ENCODE data around the gene WDFY3. TPM values are rescaled to one million over a fixed set of nuclear protein-coding genes. Genes with fewer than 3 reads are reported as not detected.

The WDFY3 gene
- total and polyA plus RNA-seq, 2 of the 4 experiments (the other 2 are of a cell fraction) = 12.5 to 58.1 TPM

DNA sequence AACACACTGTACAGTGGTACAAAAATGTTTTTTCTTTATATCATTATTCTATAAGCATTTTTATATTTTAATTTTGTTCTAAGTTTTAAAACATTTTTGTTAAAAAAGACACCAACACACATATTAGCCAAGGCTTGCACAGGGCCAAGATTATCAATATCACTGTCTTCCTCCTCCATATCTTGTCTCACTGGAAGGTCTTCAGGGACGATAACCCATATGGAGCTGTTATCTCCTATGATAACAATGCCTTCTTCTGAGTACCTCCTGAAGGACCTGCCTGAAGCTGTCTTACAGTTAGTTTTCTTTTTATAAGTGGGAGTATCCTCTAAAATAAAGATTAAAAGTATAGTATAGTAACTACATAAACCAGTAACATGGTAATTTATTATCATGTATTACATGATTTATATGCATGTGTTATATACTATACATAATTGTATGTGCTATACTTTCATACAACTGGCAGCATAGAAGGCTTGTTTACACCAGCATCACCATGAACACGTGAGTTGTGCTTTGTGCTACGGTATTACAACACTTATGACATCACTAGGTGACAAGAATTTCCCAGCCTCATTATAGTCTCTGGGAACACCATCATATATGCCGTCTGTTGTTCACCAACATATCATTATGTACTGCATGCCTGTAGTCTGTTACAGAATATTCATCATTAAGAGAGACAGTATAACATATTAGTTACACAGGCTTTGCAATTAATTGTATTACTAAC lies 90.7 kb downstream of the WDFY3 start:
- Histone ChIP-seq H2BK20ac (ENCODE audit: low read depth, low read length) (no peak overlapping the region; the same call in 1 of the 2 replicates), H2BK5ac (ENCODE audit: low read depth, low read length, poor library complexity, severe bottlenecking) (no peak overlapping the region), H2AK5ac (ENCODE audit: low read depth, low read length) (no peak overlapping the region), H3K9me3 (ENCODE audit: control insufficient read depth, insufficient read depth, low read length) (no peaks in the 10 kb centered on the region), H3K4me3 (ENCODE audit: insufficient read depth, low read depth, low read length) (no peak overlapping the region), H3K27ac (ENCODE audit: insufficient read depth, low read length) (no peak overlapping the region), H3K23ac (ENCODE audit: low read depth, low read length) (no peak overlapping the region), H3K9me1 (ENCODE audit: insufficient read depth, low read length) (peaks cover 18% of the 10 kb centered on the region), H3K56ac (ENCODE audit: extremely low read depth, insufficient read depth, low read length) (no peak overlapping the region), H2AK9ac (replicated peaks; ENCODE audit: low read depth, low read length, poor library complexity) (no peak overlapping the region), H4K8ac (ENCODE audit: low read depth in 2 of 2, low read length in 2 of 2) (no peak overlapping the region), H4K5ac (ENCODE audit: low read depth, low read length) (no peak overlapping the region), H2BK15ac (ENCODE audit: low read depth, low read length) (no peak overlapping the region), H3K79me1 (ENCODE audit: low read depth in 1 of 2, low read length in 2 of 2) (peaks cover 23 to 48% of the 10 kb centered on the region in 2 experiments), H3K4me1 (ENCODE audit: control insufficient read depth, insufficient read depth, low read length) (peaks cover 4% of the 10 kb centered on the region; the same call in 1 of the 2 replicates), H2AFZ (replicated peaks; ENCODE audit: low read length, poor library complexity) (no peak overlapping the region), H2BK120ac (ENCODE audit: low read depth, low read length) (no peak overlapping the region), H3K9ac (ENCODE audit: low read depth, low read length) (no peak overlapping the region), H3K27me3 (ENCODE audit: control insufficient read depth, insufficient read depth, low read length) (no peaks in the 10 kb centered on the region), H3K18ac (ENCODE audit: low read depth, low read length) (no peak overlapping the region), H4K20me1 (ENCODE audit: insufficient read depth, low read length) (no peaks in the 10 kb centered on the region), H3K4ac (ENCODE audit: low read depth, low read length) (no peak overlapping the region), H3K36me3 (ENCODE audit: control insufficient read depth, insufficient read depth, low read length) (no peaks in the 10 kb centered on the region; the same call in 1 of the 2 replicates), H3K14ac (replicated peaks; ENCODE audit: low read depth, low read length) (peak overlapping the region; percentile 58; the same call in 1 of the 2 replicates), H4K91ac (ENCODE audit: insufficient read depth, low read depth, low read length) (no peak overlapping the region), H3K4me2 (ENCODE audit: low read depth, low read length) (no peak overlapping the region)
- ChIA-PET POLR2A (ENCODE audit: unreplicated experiment) (no interaction called here), CTCF (no interaction called here)
- WGBS, 2 experiments (ENCODE audit: extremely low coverage in 2 of 2, insufficient read length in 1 of 2) = no CpG with 5 or more reads among the region's 4 CpGs
- ATAC-seq (ENCODE audit: low read depth) (no peak), DNase-seq (peak; percentile 21)
- dilution Hi-C loops (cut with HindIII; ENCODE audit: low sequenced_read_pairs, unreplicated experiment) = no loop called here
- no peak for TF ChIP-seq RCOR1 (IDR thresholded peaks at IDR 0.05; ENCODE audit: insufficient replicate concordance, low read length)
- no peak for TF ChIP-seq SMC3 (IDR thresholded peaks at IDR 0.05; ENCODE audit: low read depth, low read length)
- TF ChIP-seq RAD21 (IDR thresholded peaks at IDR 0.05; ENCODE audit: low read length) = no peak
- TF ChIP-seq MAFK (IDR thresholded peaks at IDR 0.05; ENCODE audit: low read depth, low read length) = no peak
- no peak for TF ChIP-seq CTCF (conservative IDR thresholded peaks at IDR 0.05; ENCODE audit: low read depth, low read length)
- no peak for TF ChIP-seq FOS (IDR thresholded peaks at IDR 0.05; ENCODE audit: low read depth, low read length)
- TF ChIP-seq RFX5 (IDR thresholded peaks at IDR 0.05; ENCODE audit: low read depth, low read length) = no peak
- TF ChIP-seq NFE2L2 (IDR thresholded peaks at IDR 0.05; ENCODE audit: low read depth, low read length) = no peak
- TF ChIP-seq BHLHE40 (IDR thresholded peaks at IDR 0.05; ENCODE audit: low read depth, low read length) = no peak
- TF ChIP-seq, protein P1, sequence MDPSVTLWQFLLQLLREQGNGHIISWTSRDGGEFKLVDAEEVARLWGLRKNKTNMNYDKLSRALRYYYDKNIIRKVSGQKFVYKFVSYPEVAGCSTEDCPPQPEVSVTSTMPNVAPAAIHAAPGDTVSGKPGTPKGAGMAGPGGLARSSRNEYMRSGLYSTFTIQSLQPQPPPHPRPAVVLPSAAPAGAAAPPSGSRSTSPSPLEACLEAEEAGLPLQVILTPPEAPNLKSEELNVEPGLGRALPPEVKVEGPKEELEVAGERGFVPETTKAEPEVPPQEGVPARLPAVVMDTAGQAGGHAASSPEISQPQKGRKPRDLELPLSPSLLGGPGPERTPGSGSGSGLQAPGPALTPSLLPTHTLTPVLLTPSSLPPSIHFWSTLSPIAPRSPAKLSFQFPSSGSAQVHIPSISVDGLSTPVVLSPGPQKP (IDR thresholded peaks at IDR 0.05; ENCODE audit: borderline replicate concordance, low read depth, low read length) = no peak
- no peak for TF ChIP-seq CHD1 (IDR thresholded peaks at IDR 0.05; ENCODE audit: low read depth, low read length)
- no peak for TF ChIP-seq CEBPB (IDR thresholded peaks at IDR 0.05; ENCODE audit: low read depth, low read length)
- TF ChIP-seq MAZ (IDR thresholded peaks at IDR 0.05; ENCODE audit: borderline replicate concordance, low read depth, low read length) = no peak
- BruUV-seq (replicated peaks) = no TSS peak
- intact Hi-C loops (cut with micrococcal nuclease) = loop anchor here (5.0 kb wide), 1 partner anchor 44 kb away; no protein-coding TSS in a partner anchor
- in situ Hi-C loops (cut with MboI; ENCODE audit: low sequenced_read_pairs) = no loop called here
